Measurements from ENCODE around the gene JAKMIP2. TPM values are rescaled to one million over a fixed set of nuclear protein-coding genes. Genes with fewer than 3 reads are reported as not detected.

JAKMIP2 gene
- polyA plus RNA-seq, 1 experiment: 0.02 TPM

- H3K4me3 ChIP-seq (ENCODE audit: low read depth, low read length): no peak overlapping the region
- CTCF ChIA-PET: interaction anchor here (1.2 to 4.3 kb wide), 2 partner anchors 9 to 204 kb away, joined by 4 to 24 read pairs; no protein-coding TSS in a partner anchor
- H3K27me3 ChIP-seq (ENCODE audit: control insufficient read depth, insufficient read depth, low read length): peaks cover 3% of the 10 kb centered on the region
- H3K27ac ChIP-seq (ENCODE audit: low read depth, low read length): no peak overlapping the region
- POLR2A ChIA-PET: no interaction called here
- no peaks in the 10 kb centered on the region for H3K9me3 ChIP-seq (ENCODE audit: control insufficient read depth, insufficient read depth, low read length)
- no peak for DNase-seq (ENCODE audit: low read depth, low spot score)
- TF ChIP-seq CTCF (IDR thresholded peaks at IDR 0.05; ENCODE audit: low read depth, low read length): no peak
Measured at GRCh38 chr5:147619281-147619878, 163.1 kb downstream of the JAKMIP2 start.

GRCh38 chr5:147617711-147618350, 164.7 kb downstream of the JAKMIP2 start:
- H3K27ac ChIP-seq (ENCODE audit: low read depth, low read length): no peak overlapping the region
- H3K9me3 ChIP-seq (ENCODE audit: control insufficient read depth, insufficient read depth, low read length): no peaks in the 10 kb centered on the region
- CTCF ChIA-PET: interaction anchor here (0.8 to 4.3 kb wide), 3 partner anchors 10 to 205 kb away, joined by 3 to 24 read pairs (median 6); no protein-coding TSS in a partner anchor
- peaks cover 3% of the 10 kb centered on the region for H3K27me3 ChIP-seq (ENCODE audit: control insufficient read depth, insufficient read depth, low read length)
- POLR2A ChIA-PET: no interaction called here
- no peak for DNase-seq (ENCODE audit: low read depth, low spot score)
- no peak for TF ChIP-seq CTCF (IDR thresholded peaks at IDR 0.05; ENCODE audit: low read depth, low read length)
- H3K4me3 ChIP-seq (ENCODE audit: low read depth, low read length): no peak overlapping the region

GRCh38 chr5:147617191-147617606, 165.3 kb downstream of the JAKMIP2 start:
- ChIA-PET CTCF (interaction anchor here (0.8 to 4.3 kb wide), 3 partner anchors 11 to 206 kb away, joined by 3 to 24 read pairs (median 6); no protein-coding TSS in a partner anchor), POLR2A (no interaction called here)
- H3K4me3 ChIP-seq (ENCODE audit: low read depth, low read length): no peak overlapping the region
- peaks cover 3% of the 10 kb centered on the region for H3K27me3 ChIP-seq (ENCODE audit: control insufficient read depth, insufficient read depth, low read length)
- H3K9me3 ChIP-seq (ENCODE audit: control insufficient read depth, insufficient read depth, low read length): no peaks in the 10 kb centered on the region
- DNase-seq (ENCODE audit: low read depth, low spot score): no peak
- no peak overlapping the region for H3K27ac ChIP-seq (ENCODE audit: low read depth, low read length)
- no peak for TF ChIP-seq CTCF (IDR thresholded peaks at IDR 0.05; ENCODE audit: low read depth, low read length)

DNA sequence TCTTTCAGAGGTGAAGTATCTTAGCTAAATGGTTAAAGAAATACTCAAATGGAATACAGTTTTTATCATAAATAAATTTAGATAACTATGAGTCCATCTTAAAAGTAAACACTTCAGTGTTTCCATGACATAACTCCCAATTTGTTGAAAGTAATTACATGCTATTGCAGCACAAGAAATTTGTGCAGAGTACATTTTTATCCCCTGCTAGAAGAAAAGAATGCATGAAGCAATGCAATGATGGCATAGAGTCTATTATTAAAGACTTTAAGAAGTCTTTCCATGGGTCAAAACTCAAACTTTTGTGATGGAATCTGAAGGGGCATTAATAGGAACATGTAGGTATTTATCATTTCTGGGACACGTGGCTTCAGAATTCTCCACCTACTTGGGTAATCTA, 166.1 kb downstream of the JAKMIP2 start:
- POLR2A ChIA-PET: no interaction called here
- TF ChIP-seq CTCF (IDR thresholded peaks at IDR 0.05; ENCODE audit: low read depth, low read length): no peak
- H3K27me3 ChIP-seq (ENCODE audit: control insufficient read depth, insufficient read depth, low read length): peaks cover 3% of the 10 kb centered on the region
- no peak overlapping the region for H3K27ac ChIP-seq (ENCODE audit: low read depth, low read length)
- no peaks in the 10 kb centered on the region for H3K9me3 ChIP-seq (ENCODE audit: control insufficient read depth, insufficient read depth, low read length)
- H3K4me3 ChIP-seq (ENCODE audit: low read depth, low read length): no peak overlapping the region
- DNase-seq (ENCODE audit: low read depth, low spot score): no peak
- CTCF ChIA-PET: interaction anchor here (1.0 to 4.3 kb wide), 2 partner anchors 12 to 240 kb away, joined by 3 to 24 read pairs; no protein-coding TSS in a partner anchor

DNA sequence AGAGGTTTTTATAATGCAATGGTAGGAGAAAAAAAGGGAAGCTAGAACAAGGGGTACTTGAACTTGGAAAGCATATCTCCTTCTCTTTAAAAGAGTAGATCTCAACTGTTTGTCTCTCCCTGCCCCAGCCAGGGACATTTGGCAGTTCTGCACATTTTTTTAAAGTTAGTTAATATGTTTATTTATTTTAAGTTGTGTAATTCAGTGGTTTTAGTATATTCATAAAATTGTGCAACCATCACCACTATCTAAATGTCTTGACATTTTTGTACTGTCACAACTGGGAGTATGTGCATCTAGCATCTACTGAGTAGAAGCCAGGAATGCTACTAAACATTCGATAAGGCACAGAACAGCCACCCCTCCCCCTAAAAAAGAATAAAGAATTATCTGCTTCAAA, 169.2 kb downstream of the JAKMIP2 start:
- DNase-seq (ENCODE audit: low read depth, low spot score): peak; percentile 3
- H3K4me3 ChIP-seq (ENCODE audit: low read depth, low read length): no peak overlapping the region
- POLR2A ChIA-PET: no interaction called here
- H3K9me3 ChIP-seq (ENCODE audit: control insufficient read depth, insufficient read depth, low read length): no peaks in the 10 kb centered on the region
- TF ChIP-seq CTCF (IDR thresholded peaks at IDR 0.05; ENCODE audit: low read depth, low read length): no peak
- no peaks in the 10 kb centered on the region for H3K27me3 ChIP-seq (ENCODE audit: control insufficient read depth, insufficient read depth, low read length)
- CTCF ChIA-PET: no interaction called here
- no peak overlapping the region for H3K27ac ChIP-seq (ENCODE audit: low read depth, low read length)
